ENCODE results near the gene PIGH. TPM values are rescaled to one million over a fixed set of nuclear protein-coding genes. Genes with fewer than 3 reads are reported as not detected.

Gene PIGH
- total RNA-seq, 6 experiments from 2014 or later: 12.7 to 16.0 (median 13.8) TPM

- DNase-seq (no peak), ATAC-seq (peak in 1 of 4 donors; percentile 11)
- no peak for TF ChIP-seq POLR2A (IDR thresholded peaks at IDR 0.05)
- TF ChIP-seq, protein P1, sequence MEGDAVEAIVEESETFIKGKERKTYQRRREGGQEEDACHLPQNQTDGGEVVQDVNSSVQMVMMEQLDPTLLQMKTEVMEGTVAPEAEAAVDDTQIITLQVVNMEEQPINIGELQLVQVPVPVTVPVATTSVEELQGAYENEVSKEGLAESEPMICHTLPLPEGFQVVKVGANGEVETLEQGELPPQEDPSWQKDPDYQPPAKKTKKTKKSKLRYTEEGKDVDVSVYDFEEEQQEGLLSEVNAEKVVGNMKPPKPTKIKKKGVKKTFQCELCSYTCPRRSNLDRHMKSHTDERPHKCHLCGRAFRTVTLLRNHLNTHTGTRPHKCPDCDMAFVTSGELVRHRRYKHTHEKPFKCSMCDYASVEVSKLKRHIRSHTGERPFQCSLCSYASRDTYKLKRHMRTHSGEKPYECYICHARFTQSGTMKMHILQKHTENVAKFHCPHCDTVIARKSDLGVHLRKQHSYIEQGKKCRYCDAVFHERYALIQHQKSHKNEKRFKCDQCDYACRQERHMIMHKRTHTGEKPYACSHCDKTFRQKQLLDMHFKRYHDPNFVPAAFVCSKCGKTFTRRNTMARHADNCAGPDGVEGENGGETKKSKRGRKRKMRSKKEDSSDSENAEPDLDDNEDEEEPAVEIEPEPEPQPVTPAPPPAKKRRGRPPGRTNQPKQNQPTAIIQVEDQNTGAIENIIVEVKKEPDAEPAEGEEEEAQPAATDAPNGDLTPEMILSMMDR (IDR thresholded peaks at IDR 0.05): no peak
- H3K4me3 ChIP-seq: no peak overlapping the region
- WGBS (ENCODE audit: insufficient coverage, low coverage, low lambda C conversion rate, missing lambda C conversion rate): 100% methylated on average over 2 of the region's 9 CpGs
- no peak overlapping the region for H3K27ac ChIP-seq
- intact Hi-C loops (cut with DNase I): loop anchor here in 1 of 2 donors (10.0 kb wide), 2 partner anchors 89 to 151 kb away; no protein-coding TSS in a partner anchor
- H3K4me1 ChIP-seq: peaks cover 0 to 8% (median 0%) of the 10 kb centered on the region in 4 donors
- no peaks in the 10 kb centered on the region for H3K27me3 ChIP-seq
- no peaks in the 10 kb centered on the region for H3K9me3 ChIP-seq
- no peaks in the 10 kb centered on the region for H3K36me3 ChIP-seq
These were observed 24.4 kb downstream of the PIGH start for GRCh38 chr14:67575684-67576083.

- Histone ChIP-seq H3K27ac (no peak overlapping the region), H3K27me3 (no peaks in the 10 kb centered on the region), H3K9me3 (no peaks in the 10 kb centered on the region), H3K4me1 (peaks cover 0 to 8% (median 0%) of the 10 kb centered on the region in 4 donors), H3K36me3 (no peaks in the 10 kb centered on the region), H3K4me3 (no peak overlapping the region)
- no peak for TF ChIP-seq POLR2A (IDR thresholded peaks at IDR 0.05)
- TF ChIP-seq, protein P1 (IDR thresholded peaks at IDR 0.05): no peak
- DNase-seq: no peak
- ATAC-seq: no peak
- intact Hi-C loops (cut with DNase I): loop anchor here (5.0 to 10.0 kb wide), 3 partner anchors 90 to 150 kb away; no protein-coding TSS in a partner anchor
- 83% methylated on average over 1 of the region's 7 CpGs for WGBS (ENCODE audit: insufficient coverage, low coverage, low lambda C conversion rate, missing lambda C conversion rate)
These were observed 25.3 kb downstream of the PIGH start for GRCh38 chr14:67574806-67575205.

- H3K9me3 ChIP-seq: no peaks in the 10 kb centered on the region
- intact Hi-C loops (cut with DNase I): loop anchor here (5.0 to 10.0 kb wide), 3 partner anchors 91 to 149 kb away; no protein-coding TSS in a partner anchor
- 85% methylated on average over 4 of the region's 14 CpGs for WGBS (ENCODE audit: insufficient coverage, low coverage, low lambda C conversion rate, missing lambda C conversion rate)
- H3K4me1 ChIP-seq: peaks cover 0 to 8% (median 0%) of the 10 kb centered on the region in 4 donors
- no peak overlapping the region for H3K4me3 ChIP-seq
- no peak overlapping the region for H3K27ac ChIP-seq
- DNase-seq: no peak
- TF ChIP-seq, protein P1 (IDR thresholded peaks at IDR 0.05): no peak
- TF ChIP-seq POLR2A (IDR thresholded peaks at IDR 0.05): no peak
- no peaks in the 10 kb centered on the region for H3K36me3 ChIP-seq
- no peak for ATAC-seq
- no peaks in the 10 kb centered on the region for H3K27me3 ChIP-seq
These were observed 25.9 kb downstream of the PIGH start for GRCh38 chr14:67574156-67574555.

- ATAC-seq (no peak), DNase-seq (no peak)
- no peak overlapping the region for H3K4me3 ChIP-seq
- TF ChIP-seq POLR2A (IDR thresholded peaks at IDR 0.05): no peak
- TF ChIP-seq, protein P1 (IDR thresholded peaks at IDR 0.05): no peak
- no peak overlapping the region for H3K27ac ChIP-seq
- intact Hi-C loops (cut with DNase I): loop anchor here (5.0 to 10.0 kb wide), 3 partner anchors 91 to 149 kb away; no protein-coding TSS in a partner anchor
- no peaks in the 10 kb centered on the region for H3K36me3 ChIP-seq
- H3K9me3 ChIP-seq: no peaks in the 10 kb centered on the region
- no peaks in the 10 kb centered on the region for H3K27me3 ChIP-seq
- 66% methylated on average over 13 of the region's 15 CpGs for WGBS (ENCODE audit: insufficient coverage, low coverage, low lambda C conversion rate, missing lambda C conversion rate)
- H3K4me1 ChIP-seq: peaks cover 0 to 8% (median 0%) of the 10 kb centered on the region in 4 donors
These were observed 26.6 kb downstream of the PIGH start for GRCh38 chr14:67573228-67574010.

Measured in right lobe of liver (tissue), 6 donors.